Kidney tubule cell (primary cell): ENCODE data around the gene SHROOM3.
"Not testable (repeated sequence)": the region's sequence is repeated elsewhere in the genome, so short reads cannot be mapped to it uniquely, and the experiment has no call there.

Experiments used
- DNase-seq: peaks from one replicate; pipeline ENCODE4 v3.0.0-alpha.2; 2018; ENCODE audit warnings: low spot score

SHROOM3 gene

DNA sequence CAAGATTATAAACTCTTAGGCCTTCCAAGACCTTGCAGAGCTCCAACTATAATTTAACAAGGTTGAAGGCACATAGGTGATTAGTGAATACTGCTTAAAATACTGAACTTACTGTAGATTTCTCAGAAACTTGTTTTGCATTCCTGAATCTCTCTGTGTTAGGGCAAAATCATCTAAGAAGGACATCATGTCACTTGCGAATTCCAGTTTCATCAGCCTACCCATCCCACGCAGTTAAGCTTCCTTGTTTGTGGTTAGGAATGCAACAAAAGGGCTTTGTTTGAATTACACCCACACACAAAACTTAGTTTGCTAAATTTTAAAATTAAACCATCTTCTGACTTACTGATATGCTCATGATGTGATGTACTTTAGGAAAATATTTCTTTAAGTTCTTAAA, 288.9 kb downstream of the SHROOM3 start:
- DNase-seq, result peak; percentile 83

DNA sequence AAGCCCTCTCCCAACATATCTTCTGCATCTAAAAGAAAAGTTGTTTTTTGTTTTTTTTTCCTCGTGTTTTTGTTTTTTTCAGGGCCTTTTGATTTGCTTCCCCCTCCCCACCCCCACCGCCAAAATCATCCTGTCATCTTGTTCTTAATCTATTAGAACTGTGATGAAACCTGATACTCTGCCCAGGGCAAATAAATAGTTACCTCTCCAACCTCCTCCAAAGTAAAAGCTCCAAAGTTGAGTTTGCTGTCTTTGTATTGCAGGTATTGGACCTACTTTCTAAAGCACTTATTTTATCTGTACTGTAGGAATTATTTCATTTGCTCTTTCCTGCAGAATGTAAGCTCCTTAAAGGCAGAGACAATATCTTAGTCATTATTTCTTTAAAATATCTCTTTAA, 290.0 kb downstream of the SHROOM3 start:
- DNase-seq, result no peak

DNA sequence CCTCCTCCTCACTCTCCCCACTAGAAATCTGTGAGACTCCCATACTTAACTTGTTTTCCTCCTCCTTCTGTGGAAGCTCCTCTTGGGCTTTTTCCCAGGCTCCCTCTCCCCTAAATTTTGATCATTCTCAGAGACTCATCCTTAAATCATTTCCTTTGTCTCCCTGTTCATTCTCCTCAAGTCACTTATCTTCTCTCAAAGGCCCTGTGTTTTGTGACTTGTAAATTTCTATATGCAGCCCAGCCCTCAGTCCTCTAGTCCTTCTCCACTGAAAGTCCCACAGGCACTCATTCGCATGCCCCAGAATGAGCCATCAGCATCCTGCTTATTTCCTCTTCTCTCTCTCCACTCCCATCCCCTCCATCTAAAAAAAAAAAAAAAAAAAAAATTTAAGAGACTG, 291.1 kb downstream of the SHROOM3 start:
- no peak for DNase-seq

DNA sequence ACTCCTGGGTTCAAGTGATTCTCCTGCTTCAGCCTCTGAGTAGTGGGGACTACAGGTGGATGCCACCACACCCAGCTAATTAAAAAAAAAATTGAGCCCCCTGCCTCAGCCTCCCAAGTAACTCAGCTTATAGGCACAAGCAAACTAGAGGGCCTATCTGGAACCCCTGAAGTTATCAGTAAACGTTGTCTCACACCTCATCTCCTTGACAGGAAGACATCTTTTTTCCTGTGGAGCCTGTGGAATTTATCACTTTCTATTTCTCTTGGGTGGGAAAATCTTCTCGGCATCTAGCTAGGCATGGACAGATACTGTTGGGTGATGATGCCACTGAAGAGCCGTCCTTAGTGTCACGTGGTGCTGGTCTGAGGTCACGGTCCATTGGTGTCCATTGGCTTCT, 291.6 kb downstream of the SHROOM3 start:
- DNase-seq, result no peak

DNA sequence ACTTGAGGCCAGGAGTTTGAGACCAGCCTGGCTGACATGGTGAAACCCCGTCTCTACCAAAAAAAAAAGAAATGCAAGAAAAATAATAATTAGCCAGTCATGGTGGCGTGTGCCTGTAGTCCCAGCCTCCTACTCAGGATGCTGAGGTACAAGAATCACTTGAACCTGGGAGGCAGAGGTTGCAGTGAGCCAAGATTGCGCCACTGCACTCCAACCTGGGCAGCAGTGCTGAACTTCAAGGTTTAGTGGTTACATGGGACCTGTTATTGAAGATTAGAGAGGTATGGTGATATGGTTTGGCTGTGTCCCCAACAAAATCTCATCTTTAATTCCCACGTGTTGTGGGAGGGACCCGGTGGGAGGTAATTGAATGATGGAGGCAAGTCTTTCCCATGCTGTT, 292.9 kb downstream of the SHROOM3 start:
- not testable (repeated sequence) for DNase-seq

DNA sequence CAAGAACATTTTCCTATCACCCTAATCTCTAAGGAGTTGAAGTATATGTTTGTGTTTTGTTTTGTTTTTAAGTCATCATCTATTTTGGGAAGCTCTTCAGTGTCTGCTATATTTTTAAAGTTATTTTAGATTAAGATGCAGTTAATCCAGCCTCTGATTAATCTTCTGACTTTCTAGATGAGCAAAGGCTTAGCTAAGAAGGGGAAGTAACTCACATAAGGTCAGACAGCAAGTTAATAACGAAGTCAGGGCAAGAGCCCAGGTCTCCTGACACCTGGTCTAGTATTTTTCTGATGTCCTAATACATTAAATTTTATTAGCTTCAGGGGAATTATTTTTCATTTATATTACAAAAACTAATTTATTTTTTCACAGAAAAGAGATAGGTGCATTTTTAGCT, 294.4 kb downstream of the SHROOM3 start:
- no peak for DNase-seq

DNA sequence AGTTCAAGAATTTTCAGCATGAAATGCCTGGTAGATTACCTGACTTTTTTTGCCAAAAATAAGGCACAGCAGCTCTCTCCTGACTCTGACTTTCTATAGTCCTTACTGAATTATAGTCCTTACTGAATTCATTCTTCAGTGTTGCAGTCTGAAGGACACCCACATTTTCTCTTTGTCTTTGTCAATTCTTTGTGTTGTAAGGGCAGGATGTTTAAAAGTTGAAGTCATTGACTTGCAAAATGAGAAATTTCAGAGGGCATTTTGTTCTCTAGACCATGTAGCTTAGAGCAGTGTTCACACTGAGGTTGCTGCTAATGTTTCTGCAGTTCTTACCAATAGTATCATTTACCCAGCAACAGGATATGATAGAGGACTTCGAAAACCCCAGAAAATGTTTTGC, 295.0 kb downstream of the SHROOM3 start:
- DNase-seq, result no peak

DNA sequence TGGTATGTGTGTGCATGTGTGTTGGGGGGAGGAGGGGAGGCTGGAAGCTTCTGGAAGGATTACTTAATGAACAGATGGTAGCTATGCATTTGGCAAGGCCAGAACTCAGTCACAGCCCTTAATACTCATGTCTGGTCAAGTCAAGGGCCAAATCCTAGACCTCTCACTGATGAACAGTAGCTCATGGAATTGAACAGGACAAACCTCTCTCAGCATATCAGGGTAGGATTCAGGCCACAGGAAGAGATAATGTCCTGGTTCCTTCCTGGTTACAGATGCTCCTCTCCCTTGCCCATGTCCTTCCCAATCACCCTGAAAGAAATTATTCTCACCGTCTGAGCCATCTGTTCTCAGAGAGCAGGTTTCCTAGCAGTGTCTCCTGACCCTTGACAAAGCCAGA, 297.2 kb downstream of the SHROOM3 start:
- DNase-seq, result no peak

DNA sequence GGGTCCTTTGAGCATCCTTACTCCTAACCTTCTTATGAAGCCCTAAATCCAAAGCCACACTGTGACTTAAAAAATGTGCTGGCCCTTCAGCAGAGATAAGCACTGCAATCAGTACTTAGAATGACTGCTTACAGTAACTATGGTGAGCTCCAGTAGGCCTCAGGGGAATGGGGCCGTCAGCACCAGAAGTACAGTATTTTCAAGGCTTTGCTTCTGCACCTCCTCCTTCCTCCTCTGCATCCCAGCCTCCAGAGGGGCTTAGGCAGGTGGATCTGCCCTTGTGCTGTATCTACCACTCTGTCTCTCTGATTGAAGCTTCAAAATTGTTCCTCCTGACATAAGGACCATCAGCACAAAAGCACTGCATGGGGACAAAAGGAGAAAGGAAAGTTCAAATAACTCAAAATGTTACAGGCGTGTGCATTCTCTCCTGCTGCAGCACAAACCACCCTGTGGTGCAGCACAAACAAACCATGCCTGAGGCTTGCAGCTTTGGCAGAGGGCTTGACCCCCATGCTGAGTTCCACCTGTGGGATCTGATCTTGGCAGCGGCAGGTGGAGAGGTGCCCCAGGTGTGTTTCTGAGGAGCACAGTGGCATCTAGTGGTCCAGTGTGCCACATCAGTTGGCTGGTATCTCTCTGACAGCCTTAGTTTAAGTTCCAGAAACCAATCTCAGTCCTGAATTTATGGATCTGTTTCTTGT, 298.2 kb downstream of the SHROOM3 start:
- peak; percentile 30 for DNase-seq

DNA sequence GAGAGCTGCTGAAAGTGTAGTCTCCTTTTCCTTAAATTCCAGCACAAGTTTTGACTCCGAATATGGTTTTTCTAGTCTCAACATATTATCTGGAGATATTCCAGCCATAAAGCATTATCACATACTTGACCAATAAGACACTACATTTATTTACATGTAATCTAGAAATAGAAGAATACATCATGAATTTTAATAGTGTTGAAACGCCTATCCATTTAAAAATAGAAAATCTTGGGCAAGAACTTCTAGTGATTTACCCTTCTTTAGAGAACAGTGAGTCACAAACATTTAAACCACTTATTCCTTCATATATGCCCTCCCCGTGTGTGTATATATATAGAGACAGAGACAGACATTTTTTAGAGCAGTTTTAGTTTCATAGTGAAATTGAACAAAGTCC, 301.4 kb downstream of the SHROOM3 start:
- no peak for DNase-seq

DNA sequence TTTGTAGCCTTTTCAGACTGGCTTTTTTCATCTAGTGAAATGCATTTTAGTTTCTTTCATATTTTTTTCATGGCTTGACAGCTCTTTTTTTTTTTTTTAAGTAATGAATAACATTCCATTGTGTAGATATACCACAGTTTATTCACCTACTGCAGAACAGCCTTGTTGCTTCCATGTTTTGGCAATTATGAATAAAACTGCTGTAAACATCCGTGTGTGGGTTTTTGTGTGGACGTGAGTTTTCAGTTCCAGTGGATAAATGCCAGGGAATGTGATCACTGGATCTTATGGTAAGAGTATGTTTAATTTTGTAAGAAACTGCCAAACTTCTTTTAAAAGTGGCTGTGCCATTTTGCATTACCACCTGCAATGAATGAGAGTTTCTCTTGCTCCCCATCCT, 302.2 kb downstream of the SHROOM3 start:
- no peak for DNase-seq

DNA sequence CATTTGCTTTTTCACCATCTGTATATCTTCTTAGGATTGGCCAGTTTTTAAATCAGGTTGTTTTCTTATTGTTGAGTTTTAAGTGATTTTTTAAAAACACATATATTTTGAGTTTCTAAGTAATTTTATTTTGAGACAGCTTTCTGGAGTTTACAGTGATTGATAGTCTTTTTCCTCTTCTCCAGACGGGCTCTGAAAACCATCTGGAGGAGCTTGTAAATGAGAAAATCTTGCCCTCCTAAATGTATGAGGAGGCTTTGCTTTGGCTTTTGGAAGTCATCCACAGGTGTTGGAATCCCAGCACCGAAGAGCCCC, 302.7 kb downstream of the SHROOM3 start:
- no peak for DNase-seq

DNA sequence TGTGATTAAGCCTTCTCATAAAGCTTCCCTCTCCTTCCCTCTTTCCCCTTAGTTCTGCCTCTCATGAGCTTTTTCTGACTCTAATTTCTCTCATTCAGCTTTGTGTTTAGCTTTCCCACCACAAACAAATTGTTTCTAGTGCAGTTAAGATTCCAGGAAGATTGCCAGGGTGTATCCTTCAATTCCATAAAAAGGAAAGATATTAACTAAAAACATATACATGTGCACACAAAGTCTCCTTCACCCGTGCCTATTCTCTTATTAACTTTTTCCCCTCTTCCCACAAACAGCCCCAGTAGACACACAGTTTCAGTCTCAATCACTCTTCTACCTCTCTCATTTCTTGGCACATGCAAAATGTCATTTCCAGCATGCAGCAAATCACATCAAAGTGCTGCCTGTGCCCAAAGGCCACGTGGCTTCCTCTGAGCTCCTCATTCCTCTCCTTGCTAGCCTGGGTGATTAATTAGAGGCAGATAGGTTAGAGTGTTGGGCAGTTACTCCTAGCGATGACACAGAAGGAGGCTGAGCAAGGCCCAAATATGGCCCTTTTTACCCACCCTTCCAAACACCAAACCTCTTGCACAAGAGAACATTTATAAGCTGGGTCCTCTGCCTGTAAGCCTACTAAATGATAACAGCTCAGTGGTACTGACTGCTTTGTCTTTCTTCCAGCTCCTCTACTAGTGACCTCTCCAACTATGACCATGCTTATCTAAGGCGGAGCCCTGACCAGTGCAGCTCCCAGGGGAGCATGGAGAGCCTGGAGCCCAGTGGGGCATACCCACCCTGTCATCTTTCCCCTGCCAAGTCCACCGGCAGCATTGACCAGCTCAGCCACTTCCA, 303.3 kb downstream of the SHROOM3 start:
- DNase-seq, result peak; percentile 38

DNA sequence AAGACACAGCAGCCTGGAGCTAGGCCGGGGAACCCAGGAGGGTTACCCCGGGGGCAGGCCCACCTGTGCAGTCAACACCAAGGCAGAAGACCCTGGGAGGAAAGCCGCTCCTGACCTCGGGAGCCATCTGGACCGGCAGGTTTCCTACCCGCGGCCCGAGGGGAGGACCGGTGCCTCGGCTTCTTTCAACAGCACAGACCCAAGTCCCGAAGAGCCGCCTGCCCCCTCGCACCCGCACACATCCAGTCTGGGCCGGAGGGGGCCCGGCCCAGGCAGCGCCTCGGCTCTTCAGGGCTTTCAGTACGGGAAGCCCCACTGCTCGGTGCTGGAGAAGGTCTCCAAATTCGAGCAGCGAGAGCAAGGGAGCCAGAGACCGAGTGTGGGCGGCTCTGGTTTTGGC, 305.2 kb downstream of the SHROOM3 start:
- no peak for DNase-seq

DNA sequence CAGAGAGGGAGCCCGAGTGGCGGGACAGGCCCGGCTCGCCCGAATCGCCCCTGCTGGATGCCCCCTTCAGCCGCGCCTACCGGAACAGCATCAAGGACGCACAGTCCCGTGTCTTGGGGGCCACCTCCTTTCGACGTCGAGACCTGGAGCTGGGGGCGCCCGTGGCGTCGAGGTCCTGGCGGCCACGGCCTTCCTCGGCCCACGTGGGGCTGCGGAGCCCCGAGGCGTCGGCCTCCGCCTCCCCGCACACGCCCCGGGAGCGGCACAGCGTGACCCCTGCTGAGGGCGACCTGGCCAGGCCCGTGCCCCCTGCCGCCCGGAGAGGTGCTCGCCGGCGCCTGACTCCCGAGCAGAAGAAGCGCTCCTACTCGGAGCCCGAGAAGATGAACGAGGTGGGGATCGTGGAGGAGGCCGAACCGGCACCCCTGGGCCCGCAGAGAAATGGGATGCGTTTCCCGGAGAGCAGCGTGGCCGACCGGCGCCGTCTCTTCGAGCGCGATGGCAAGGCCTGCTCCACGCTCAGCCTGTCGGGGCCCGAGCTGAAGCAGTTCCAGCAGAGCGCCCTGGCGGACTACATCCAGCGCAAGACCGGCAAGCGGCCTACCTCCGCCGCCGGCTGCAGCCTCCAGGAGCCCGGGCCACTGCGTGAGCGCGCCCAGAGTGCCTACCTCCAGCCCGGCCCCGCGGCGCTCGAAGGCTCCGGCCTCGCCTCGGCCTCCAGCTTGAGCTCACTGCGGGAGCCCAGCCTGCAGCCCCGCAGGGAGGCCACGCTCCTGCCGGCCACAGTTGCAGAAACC, 306.0 kb downstream of the SHROOM3 start:
- DNase-seq, result no peak

DNA sequence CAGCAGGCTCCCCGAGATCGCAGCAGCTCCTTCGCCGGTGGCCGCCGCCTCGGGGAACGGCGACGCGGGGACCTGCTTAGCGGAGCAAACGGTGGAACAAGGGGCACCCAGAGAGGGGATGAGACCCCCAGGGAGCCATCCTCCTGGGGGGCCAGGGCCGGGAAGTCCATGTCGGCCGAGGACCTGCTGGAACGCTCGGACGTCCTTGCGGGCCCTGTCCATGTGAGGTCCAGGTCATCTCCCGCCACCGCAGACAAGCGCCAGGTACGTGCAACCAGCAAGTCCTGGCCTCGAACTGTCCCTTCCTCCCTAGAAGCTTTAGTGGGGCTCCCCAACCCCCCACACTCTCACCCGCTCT, 306.6 kb downstream of the SHROOM3 start:
- DNase-seq, result no peak

DNA sequence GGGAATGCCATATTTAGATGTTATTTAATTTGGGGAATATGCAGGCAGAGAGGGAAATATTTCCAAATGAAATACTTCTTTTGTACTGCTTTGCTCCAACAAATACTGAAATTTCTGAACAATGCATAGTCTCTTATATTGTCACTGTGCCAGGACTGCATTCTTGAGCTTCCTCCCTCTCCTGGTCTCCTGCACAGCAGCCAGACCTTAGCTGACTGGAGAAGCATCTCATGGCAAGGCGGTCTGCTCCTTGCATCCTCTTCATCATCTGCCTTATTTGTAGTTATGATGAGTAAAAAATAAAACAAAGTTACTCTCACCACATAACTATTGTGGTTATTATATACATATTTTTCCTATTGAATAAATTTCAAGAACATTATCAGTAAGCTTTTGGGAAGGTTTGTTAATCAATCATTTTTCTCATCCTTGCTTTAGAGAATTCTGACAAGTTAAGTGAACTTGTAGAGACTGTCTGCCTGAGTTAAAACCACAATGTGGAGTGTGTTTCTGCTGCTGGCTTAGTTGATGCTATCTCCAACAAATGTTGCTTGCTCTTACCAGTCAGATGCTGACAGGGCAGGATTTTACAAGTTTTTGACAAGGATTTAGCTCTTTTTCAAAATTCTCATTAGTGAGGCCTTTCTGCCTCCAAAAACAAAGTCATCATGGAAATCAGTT, 309.4 kb downstream of the SHROOM3 start:
- peak; percentile 35 for DNase-seq

DNA sequence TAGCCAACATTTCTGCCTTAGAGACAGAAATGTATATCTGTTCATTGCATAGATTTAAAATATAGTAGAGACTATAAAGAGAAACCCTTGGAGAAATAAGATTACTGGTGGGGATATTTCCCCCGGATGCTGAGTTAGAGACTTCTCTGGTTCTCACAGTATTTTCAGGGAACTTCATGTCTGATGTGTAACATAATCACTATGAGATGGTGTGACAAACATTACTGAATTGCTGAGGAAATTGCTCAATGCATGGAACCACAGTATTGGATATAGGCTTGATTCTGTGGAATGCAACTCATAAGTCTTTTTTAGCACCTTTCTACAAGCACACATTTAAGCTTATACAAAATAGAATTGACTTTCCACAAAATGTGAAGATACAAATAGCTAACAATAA, 310.2 kb downstream of the SHROOM3 start:
- no peak for DNase-seq

DNA sequence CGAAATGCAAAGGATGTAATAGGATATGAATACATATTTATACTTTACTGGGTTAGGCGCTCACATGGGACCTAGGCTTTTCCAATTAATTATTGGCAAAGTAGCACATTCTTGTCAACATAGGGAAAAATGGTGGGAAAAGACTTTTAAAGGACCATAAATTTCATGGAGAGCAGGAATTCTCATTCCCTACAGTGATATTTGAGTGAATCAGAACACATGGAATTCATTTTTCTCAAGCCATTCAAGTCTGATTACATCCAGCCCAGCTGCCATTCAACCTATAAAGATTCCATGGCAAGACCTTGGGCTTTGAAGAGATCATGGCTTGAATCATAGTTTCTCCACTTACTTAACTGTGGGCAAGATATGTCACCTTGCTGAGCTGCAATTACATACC, 312.5 kb downstream of the SHROOM3 start:
- no peak for DNase-seq

DNA sequence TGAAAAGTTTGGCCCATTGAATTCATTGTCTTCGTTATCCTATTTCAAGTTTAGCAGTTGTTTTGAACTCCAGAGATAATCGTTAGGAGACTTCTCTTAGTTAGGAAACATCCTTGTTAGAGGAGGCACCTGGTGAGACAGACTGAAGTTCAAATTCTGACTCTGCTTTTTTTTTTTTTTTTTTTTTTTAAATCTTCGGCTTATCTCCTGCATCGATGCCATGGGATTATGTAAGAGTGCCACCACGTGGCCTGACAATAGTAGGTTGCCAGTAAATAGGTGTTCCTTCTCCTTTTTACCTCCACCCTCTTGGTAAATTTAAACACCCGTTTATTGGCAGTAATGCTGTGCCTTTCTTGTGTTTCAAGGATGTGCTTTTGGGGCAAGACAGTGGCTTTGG, 313.6 kb downstream of the SHROOM3 start:
- peak; percentile 58 for DNase-seq

DNA sequence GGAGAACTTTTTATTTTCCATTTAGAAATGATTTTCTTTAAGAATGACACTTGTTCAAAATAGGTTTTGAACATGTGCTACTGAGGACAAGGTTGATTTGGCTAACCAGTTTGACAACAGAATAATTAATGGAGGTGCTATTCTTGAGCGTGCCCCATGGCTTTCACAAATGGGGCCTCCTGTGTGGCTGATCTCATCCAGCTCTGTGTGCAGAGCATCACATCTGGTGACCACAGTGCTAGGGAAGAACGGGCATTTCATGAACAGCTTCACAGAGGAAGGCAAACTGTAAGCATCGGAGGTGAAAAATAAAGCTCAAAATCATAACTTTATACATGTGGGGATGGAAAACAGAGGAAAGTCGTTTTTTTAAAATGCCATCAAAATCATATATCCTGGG, 314.3 kb downstream of the SHROOM3 start:
- no peak for DNase-seq

DNA sequence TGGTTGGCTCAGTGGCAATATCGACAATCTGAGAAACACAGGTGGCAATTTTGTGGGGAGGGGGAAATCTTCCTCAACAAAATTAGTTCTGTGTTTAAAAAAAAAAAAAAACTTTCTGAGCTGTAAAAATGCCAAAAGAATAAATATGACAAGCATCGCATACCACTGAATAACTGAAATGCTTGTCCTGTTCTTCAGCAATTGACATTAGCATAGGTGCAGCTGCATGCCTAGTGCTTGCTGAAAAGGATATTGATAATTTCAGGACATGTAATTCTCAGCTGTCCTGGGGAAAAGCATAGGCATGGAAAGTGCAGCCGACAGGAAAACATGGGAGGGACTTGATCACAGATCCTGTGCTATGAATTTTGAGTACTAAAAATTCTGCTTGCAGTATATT, 315.7 kb downstream of the SHROOM3 start:
- DNase-seq, result no peak
